ENCODE measurements around the gene TRIM67.
"Not testable (repeated sequence)": the region's sequence is repeated elsewhere in the genome, so short reads cannot be mapped to it uniquely, and the experiment has no call there.

Gene TRIM67

DNA sequence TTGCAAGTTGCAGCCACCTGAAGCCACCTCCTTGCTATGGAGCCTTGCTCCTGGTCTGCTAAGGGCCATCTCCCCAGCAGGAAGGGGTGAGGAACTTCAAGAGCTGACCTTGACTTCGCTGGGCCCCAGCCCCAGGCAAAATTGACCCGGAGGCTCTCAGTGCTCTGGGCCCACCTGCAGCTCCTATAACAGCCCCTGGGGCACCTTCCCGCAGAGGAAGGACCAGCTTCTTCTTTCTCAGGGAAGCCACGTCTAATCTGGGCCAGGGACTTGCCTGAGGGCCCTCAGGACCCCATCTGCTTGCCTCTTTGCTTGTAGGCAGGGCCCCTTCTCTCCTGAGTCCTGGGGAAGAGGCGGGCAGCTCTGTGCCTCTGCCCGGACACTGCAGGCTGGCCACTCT is 48.3 kb downstream of the TRIM67 start:
- peaks cover 7% of the 10 kb centered on the region for H3K4me1 ChIP-seq
- H3K27me3 ChIP-seq (ENCODE audit: low read depth) = no peaks in the 10 kb centered on the region
- H3K36me3 ChIP-seq (replicated peaks) = no peaks in the 10 kb centered on the region
- DNase-seq (ENCODE audit: low spot score in 2 of 2) = no peak
- no peaks in the 10 kb centered on the region for H3K9me3 ChIP-seq
- H3K4me3 ChIP-seq = no peak overlapping the region
- in situ Hi-C loops (cut with MboI; ENCODE audit: low sequenced_read_pairs) = loop anchor here (10.0 to 25.0 kb wide), 2 partner anchors 285 to 573 kb away; partner anchors contain the start of gene COG2

DNA sequence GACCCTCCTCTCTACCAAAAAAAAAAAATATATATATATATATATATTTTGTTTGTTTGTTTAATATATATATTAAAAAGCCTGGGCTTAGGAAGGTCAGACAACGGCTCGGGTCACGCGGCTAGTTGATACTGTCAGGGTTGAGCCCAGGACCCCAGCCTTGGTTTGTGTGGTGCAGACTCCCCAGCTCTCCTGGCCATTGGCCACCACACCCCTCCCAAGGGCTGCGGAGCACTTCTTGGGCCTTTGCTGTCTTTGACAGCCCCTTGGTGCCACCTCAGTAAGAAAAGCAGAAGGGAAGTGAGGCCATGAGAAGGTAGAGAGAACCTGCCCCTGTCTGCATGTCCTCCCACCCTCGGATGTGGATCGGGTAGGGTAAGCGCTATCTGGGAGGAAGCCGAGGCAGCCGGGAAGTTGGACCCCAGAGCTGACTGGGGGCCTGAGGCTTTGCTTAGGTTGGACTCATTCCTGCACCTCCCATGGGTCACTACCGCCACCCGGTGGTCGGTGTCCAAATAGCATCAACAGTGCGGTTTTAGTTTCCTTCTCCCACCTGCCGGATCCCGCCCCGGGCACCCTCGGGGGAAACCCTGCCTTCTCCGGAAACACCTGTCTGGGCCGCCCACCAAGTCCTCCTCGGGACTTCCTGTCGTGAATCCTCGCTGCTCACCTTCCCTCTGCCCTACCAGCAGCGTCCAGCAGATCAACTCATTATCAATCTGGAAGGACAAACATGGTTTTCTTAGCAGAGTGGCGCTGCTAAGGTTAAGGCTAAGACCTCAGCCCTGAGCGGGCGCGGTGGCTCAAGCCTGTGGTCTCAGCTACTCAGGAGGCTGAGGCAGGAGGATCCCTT is 49.4 kb downstream of the TRIM67 start:
- in situ Hi-C loops (cut with MboI; ENCODE audit: low sequenced_read_pairs) = loop anchor here (10.0 to 25.0 kb wide), 2 partner anchors 286 to 574 kb away; partner anchors contain the start of gene COG2
- peak overlapping the region; percentile 19 for H3K4me3 ChIP-seq
- H3K36me3 ChIP-seq (replicated peaks) = no peaks in the 10 kb centered on the region
- H3K9me3 ChIP-seq = no peaks in the 10 kb centered on the region
- peaks cover 7% of the 10 kb centered on the region for H3K4me1 ChIP-seq
- 0 out of 2 replicates have a peak, but pooled peaks cover 2% of the 10 kb centered on the region for H3K27me3 ChIP-seq (ENCODE audit: low read depth)
- peak; percentile 79 to 93 for DNase-seq (ENCODE audit: low spot score in 2 of 2)

DNA sequence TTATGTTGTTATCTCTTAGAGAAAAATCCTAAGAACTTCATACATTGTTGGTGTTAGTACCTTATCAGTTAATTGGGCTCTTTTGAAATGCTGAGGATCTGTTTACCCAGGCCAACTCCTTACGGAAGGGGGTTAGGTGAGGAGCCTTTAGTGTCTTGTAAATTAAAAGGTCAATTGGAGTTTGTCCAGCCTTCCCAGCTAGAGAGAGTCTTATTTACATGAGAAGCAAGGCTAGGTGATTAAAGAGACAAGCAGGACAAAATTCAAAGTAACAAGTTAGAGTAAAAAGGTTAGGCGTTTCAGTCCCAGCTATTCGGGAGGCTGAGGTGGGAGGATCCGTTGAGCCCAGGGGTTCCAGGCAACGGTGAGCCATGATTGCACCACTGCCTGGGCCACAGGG is 50.4 kb downstream of the TRIM67 start:
- in situ Hi-C loops (cut with MboI; ENCODE audit: low sequenced_read_pairs) = loop anchor here (10.0 to 25.0 kb wide), 2 partner anchors 288 to 575 kb away; partner anchors contain the start of gene COG2
- not testable (repeated sequence) for H3K27me3 ChIP-seq (ENCODE audit: low read depth); H3K9me3 ChIP-seq; H3K36me3 ChIP-seq (replicated peaks); H3K4me3 ChIP-seq; H3K4me1 ChIP-seq; DNase-seq (ENCODE audit: low spot score in 2 of 2)

DNA sequence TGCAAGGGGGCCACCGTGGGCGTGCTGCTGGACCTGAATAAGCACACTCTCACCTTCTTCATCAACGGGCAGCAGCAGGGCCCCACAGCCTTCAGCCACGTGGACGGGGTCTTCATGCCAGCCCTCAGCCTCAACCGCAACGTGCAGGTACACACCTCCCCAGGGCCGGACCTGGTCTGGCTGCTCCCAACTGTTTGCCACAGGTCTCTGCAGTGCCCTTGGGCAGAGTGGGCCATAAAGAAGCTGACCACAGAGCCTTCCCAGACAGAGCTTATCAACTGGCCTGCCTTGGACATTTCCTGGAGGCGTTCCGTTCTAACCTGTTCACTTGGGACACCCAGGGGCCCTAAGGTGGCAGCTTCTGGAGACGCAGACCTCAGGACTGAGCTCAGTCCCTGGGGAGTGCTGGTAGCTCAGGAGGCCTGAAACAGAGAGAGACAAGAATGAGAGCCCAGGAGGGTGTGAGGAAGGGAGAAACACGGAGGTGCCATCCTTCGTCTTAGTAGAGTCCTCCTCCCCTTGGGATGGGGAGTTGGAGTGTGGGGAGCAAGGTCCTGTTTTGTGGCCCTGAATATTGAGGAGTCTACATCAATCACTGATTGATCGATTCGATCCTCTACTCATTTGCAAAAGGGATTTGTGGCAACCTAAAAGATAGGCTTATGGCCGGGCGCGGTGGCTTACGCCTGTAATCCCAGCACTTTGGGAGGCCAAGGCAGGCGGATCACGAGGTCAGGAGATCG is 52.1 kb downstream of the TRIM67 start:
- Histone ChIP-seq H3K4me3 (no peak overlapping the region), H3K9me3 (no peaks in the 10 kb centered on the region), H3K36me3 (replicated peaks) (no peaks in the 10 kb centered on the region), H3K27me3 (ENCODE audit: low read depth) (peaks cover 2% of the 10 kb centered on the region; the same call in 1 of the 2 replicates), H3K4me1 (peaks cover 7% of the 10 kb centered on the region)
- no peak for DNase-seq (ENCODE audit: low spot score in 2 of 2)
- in situ Hi-C loops (cut with MboI; ENCODE audit: low sequenced_read_pairs) = loop anchor here (10.0 to 25.0 kb wide), 2 partner anchors 289 to 577 kb away; partner anchors contain the start of gene COG2

DNA sequence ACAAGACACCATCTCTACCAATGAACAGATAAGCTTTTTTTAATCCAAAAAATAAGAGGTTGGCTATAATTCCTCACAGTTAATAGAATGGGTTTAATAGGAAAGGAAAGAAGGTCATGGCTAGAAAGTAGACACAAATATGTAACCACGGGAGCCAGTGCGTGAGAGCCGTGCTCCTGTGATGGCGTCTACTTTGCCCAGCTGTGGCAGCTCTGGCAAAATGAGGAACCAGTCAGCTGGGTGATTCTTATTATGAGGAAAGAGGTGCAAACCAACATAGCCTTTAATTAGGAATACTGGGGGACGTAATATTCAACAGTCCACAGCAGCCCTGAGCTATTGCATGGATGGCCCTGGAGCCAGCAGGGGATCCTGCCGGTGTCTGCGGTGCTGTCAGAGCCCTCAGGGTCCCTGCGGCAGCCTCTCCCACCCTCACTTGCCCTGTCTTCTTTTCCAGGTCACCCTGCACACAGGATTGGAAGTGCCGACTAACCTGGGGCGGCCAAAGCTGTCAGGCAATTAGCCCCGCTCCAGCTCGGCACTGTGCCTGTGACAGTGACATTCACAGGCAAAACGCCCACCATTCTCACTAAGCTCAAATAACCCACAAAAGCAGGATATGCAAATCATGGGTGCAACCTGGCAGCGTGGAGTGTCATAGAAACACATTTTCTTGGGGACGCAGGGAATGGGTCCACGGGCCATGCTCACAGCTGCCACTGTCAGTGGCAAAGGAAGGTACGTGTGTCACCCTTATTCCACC is 53.2 kb downstream of the TRIM67 start:
- H3K27me3 ChIP-seq (ENCODE audit: low read depth) = peaks cover 2% of the 10 kb centered on the region; the same call in 1 of the 2 replicates
- peaks cover 7% of the 10 kb centered on the region for H3K4me1 ChIP-seq
- no peak for DNase-seq (ENCODE audit: low spot score in 2 of 2)
- in situ Hi-C loops (cut with MboI; ENCODE audit: low sequenced_read_pairs) = loop anchor here (10.0 to 25.0 kb wide), 2 partner anchors 290 to 578 kb away; partner anchors contain the start of gene COG2
- H3K9me3 ChIP-seq = no peaks in the 10 kb centered on the region
- no peaks in the 10 kb centered on the region for H3K36me3 ChIP-seq (replicated peaks)
- no peak overlapping the region for H3K4me3 ChIP-seq

DNA sequence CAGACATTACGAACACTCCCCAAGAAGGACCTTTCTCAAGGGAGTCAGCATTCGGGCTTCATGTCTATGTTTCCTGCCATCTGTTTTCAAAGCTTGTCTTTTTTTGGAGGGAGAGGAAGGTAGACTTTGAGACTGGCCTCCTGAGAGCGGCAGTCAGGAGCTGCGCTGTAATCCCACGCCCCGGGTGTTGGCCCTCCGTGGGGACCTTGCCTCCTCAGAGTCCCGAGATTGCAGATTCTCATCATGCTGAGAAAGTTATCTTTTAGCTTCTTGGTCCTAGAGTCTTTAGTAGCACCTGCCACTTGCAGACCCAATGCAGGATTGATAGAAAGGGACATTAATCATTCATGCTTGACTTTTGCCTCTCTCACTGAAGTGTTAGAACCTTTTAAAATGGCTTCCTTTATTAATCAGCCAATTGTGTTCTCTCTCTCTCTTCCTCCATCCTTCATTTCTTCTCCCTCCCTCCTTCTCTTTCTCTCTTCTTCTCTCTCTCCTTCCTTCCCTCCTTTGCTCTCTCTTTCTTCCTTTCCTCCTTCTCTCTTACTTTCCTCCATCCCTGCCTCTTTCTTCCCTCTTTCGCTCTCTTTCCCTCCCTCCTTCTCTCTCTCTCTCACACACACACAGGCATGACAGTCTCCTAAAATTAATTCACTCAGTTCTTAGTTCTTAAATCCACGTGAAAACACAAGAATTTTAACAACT is 54.0 kb downstream of the TRIM67 start:
- Histone ChIP-seq H3K4me1 (peaks cover 7% of the 10 kb centered on the region), H3K36me3 (replicated peaks) (no peaks in the 10 kb centered on the region), H3K9me3 (no peaks in the 10 kb centered on the region), H3K27me3 (ENCODE audit: low read depth) (peaks cover 2% of the 10 kb centered on the region; the same call in 1 of the 2 replicates), H3K4me3 (no peak overlapping the region)
- no peak for DNase-seq (ENCODE audit: low spot score in 2 of 2)
- in situ Hi-C loops (cut with MboI; ENCODE audit: low sequenced_read_pairs) = loop anchor here (10.0 to 25.0 kb wide), 2 partner anchors 291 to 579 kb away; partner anchors contain the start of gene COG2

DNA sequence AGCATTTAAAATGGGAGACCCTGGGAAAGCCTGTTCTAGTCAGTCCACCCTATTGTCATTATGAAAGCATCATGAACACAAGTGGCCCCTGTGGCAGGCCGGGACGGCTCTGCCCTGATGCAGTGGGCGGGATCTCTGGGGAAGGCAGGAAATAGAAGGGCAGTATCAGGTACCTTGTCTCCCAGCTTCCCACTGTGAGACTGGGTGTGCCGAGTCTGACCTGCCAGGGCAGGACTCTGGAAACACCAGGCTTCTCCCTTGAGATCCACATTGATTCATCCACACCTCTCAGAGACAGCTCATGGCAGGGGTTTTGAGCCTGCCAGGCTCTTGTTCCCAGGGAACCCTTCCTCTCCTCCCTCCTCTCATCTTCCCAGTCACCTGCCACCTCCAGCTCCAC is 54.6 kb downstream of the TRIM67 start:
- Histone ChIP-seq H3K4me3 (no peak overlapping the region), H3K9me3 (no peaks in the 10 kb centered on the region), H3K4me1 (peaks cover 7% of the 10 kb centered on the region), H3K27me3 (ENCODE audit: low read depth) (peaks cover 2% of the 10 kb centered on the region; the same call in 1 of the 2 replicates), H3K36me3 (replicated peaks) (no peaks in the 10 kb centered on the region)
- DNase-seq (ENCODE audit: low spot score in 2 of 2) = peak in 1 of 2 experiments; percentile 31
- in situ Hi-C loops (cut with MboI; ENCODE audit: low sequenced_read_pairs) = loop anchor here (10.0 to 25.0 kb wide), 2 partner anchors 292 to 579 kb away; partner anchors contain the start of gene COG2

DNA sequence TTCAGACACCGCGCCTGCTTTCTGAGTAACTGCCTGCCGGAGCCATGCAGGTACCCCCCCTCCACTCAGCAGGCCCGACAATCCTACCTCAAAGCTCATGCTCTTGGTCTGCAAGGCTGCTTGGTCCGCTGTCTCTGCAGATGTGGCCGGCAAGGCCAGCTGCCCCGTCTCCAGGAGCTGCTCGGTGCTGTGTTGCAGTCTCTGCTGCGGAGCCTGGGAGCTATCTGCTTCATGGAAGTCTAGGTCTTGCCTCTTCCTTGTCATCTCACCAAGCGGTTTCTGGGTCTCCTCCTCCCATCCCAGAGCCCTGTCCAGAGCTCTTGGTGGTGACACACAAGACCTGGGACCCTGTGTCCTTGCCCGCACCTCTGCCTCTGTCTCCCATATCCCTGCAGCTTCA is 55.2 kb downstream of the TRIM67 start:
- in situ Hi-C loops (cut with MboI; ENCODE audit: low sequenced_read_pairs) = loop anchor here (10.0 to 25.0 kb wide), 2 partner anchors 292 to 580 kb away; partner anchors contain the start of gene COG2
- DNase-seq (ENCODE audit: low spot score in 2 of 2) = no peak
- Histone ChIP-seq H3K36me3 (replicated peaks) (no peaks in the 10 kb centered on the region), H3K27me3 (ENCODE audit: low read depth) (peaks cover 2% of the 10 kb centered on the region; the same call in 1 of the 2 replicates), H3K4me1 (peaks cover 1% of the 10 kb centered on the region; the same call in 1 of the 2 replicates), H3K4me3 (no peak overlapping the region), H3K9me3 (no peaks in the 10 kb centered on the region)

DNA sequence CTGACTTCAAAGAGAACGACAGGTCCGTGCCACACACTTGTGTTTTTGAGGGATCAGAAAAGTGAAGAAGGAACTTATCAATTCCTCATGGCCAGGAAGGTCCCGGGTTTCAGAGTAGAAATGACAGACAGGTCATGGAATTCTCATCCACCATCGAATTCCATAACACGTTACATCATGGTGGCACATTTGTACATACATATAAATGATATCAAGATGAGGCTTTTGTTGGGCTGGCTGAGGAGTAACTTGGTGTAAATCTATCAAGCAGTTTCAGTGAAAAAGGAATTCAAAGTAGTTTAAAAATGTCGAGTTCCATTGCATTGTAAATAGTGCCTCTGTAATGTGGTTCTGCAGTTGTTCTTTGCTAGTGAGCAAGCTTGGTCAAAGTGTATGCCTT is 56.2 kb downstream of the TRIM67 start:
- Histone ChIP-seq H3K4me3 (no peak overlapping the region), H3K36me3 (replicated peaks) (peaks cover 3% of the 10 kb centered on the region), H3K9me3 (no peaks in the 10 kb centered on the region), H3K27me3 (ENCODE audit: low read depth) (peaks cover 2% of the 10 kb centered on the region; the same call in 1 of the 2 replicates), H3K4me1 (no peaks in the 10 kb centered on the region)
- in situ Hi-C loops (cut with MboI; ENCODE audit: low sequenced_read_pairs) = loop anchor here (10.0 to 25.0 kb wide), 2 partner anchors 293 to 581 kb away; partner anchors contain the start of gene COG2
- no peak for DNase-seq (ENCODE audit: low spot score in 2 of 2)

DNA sequence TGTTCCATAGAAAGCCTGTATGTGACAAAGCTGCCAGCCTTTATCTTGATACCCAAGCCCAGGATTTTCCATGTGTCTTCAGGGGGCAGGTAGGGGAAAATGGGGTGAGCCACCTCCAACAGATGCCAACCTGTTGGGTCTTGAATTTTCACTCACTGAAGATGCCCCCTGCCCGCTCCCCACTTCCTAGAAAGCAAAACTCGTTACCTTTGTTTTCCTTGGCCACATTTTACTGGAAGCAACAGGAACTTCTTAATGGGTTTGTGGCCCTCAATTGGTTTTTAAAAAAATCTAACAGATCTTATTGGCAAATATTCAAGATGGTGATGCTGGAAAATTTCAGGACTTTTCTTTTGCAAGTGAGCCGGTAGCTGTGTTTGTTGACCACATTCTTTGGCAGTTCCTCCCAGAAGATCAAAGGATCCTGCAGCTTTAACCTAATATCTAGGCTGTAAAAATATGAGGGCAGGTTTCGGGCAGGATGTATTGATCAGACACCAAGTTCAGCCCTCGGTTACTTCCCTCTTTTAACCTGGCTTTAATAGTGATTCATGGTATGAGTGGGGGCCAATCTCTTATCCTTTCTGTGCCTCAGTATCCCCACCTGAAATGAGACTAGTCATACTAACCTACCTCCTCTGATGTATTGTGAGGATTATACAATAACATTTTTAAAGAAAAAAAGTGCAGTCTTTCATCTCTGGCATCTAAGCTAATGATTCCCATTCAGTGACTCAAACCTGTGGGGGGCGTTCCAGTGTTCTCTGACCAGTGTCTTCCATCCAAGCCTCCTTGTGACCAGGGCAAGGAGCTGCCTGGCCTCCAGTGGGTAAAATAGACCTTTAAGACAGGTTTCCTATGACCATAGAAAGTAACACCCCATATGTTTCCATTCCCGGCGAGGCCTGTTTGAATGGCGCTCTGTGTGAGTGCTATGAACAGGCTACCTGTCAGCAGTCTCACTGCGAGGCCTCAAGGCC is 57.9 kb downstream of the TRIM67 start:
- Histone ChIP-seq H3K4me3 (no peak overlapping the region), H3K9me3 (no peaks in the 10 kb centered on the region), H3K4me1 (no peaks in the 10 kb centered on the region), H3K27me3 (ENCODE audit: low read depth) (peaks cover 2% of the 10 kb centered on the region; the same call in 1 of the 2 replicates), H3K36me3 (replicated peaks) (peaks cover 15% of the 10 kb centered on the region)
- in situ Hi-C loops (cut with MboI; ENCODE audit: low sequenced_read_pairs) = loop anchor here (10.0 to 25.0 kb wide), 2 partner anchors 295 to 582 kb away; partner anchors contain the start of gene COG2
- no peak for DNase-seq (ENCODE audit: low spot score in 2 of 2)

DNA sequence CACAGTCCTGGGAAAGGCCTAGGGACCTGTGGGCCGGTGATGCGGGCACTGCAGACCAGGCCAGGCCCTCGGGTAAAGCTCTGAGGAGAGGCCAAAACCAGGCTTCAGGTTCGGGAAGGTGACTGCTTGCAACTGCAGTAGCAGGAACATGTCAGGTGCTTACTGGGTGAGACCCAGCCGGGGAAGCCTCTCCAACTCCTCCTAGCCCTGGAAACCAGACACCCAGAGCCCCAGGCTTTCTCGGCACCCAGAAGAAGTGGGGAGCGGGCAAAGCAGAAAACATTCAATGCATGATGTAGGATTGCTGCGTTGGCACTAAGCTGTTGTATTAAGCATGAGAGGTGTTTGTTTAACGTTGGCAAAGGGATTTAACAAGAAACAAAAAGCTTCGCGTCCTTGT is 58.9 kb downstream of the TRIM67 start:
- in situ Hi-C loops (cut with MboI; ENCODE audit: low sequenced_read_pairs) = loop anchor here (25.0 kb wide), 1 partner anchor 584 kb away; the partner anchor contains the start of gene COG2

More for the DNA sequence above, 58.9 kb downstream of the TRIM67 start:
- Histone ChIP-seq H3K9me3 (no peaks in the 10 kb centered on the region), H3K4me3 (no peak overlapping the region), H3K36me3 (replicated peaks) (peaks cover 24% of the 10 kb centered on the region), H3K27me3 (ENCODE audit: low read depth) (peaks cover 2% of the 10 kb centered on the region; the same call in 1 of the 2 replicates), H3K4me1 (no peaks in the 10 kb centered on the region)
- no peak for DNase-seq (ENCODE audit: low spot score in 2 of 2)

Measured in HAP-1 (cell line).